ENCODE results near the gene CFHR1.
"Not testable (repeated sequence)": the region's sequence is repeated elsewhere in the genome, so short reads cannot be mapped to it uniquely, and the experiment has no call there.

The CFHR1 gene

DNA sequence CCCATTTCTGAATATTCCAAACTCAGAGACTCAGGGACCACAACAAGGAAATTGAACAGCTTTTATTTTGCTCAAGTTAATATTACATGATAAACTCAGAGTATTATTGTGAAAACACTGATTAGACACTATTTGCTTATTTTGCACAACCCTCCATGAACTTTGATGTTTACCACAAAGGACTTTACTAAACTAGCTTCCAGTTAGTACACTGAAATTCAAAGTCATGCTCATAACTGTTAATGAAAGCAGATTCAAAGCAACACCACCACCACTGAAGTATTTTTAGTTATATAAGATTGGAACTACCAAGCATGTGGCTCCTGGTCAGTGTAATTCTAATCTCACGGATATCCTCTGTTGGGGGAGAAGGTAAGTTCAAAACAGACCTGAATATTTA lies at the start of gene CFHR1:
Gene CFHR1 (plus strand): TSS at position 201 of the 400 bp plus-strand sequence. CDS start 114 bp downstream, at position 315.
- DNase-seq (ENCODE audit: low spot score): not testable (repeated sequence)

GRCh38 chr1:196769823-196770222 lies 49.7 kb upstream of the CFHR1 start:
- not testable (repeated sequence) for DNase-seq (ENCODE audit: low spot score)

DNA sequence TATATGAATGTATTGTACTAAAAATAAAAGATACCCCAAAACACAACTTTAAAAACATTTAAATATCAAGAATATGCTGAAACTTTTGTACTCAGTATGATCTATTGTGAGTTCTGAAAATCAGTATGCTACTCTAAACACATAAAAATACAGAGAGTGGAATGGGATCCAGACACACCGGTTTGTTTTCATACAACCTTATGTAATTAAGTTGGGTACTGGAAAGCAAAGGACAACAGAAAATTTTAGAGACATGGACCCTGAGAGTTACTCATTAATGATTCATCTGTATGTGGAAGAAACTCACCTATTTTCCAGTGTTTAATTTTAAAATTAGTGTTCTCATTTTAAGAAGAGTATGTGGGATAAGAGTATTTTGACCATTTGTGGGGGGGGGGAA lies 45.8 kb upstream of the CFHR1 start:
- no peak for DNase-seq (ENCODE audit: low spot score)

- DNase-seq (ENCODE audit: low spot score): no peak
Observed at GRCh38 chr1:196774175-196774574, 45.4 kb upstream of the CFHR1 start.

DNA sequence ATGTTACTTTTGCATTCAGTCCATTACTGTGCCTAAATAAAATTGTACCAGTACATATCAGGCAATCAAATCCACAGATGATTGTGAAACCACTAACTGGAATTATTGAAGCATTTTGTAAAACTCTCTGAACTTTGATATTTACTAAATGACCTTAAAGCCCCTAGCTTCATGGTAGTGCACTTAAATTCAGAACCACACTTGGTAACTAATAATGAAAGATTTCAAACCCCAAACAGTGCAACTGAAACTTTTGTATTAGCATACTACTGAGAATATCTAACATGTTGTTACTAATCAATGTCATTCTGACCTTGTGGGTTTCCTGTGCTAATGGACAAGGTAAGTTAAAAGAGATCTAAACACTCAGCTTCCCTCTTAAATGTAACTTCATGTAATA lies 44.9 kb upstream of the CFHR1 start, which contains the start of gene CFHR3:
Gene CFHR3 (plus strand): TSS at position 238 of the 400 bp plus-strand sequence. CDS start 47 bp downstream, at position 285.
- DNase-seq (ENCODE audit: low spot score): no peak

GRCh38 chr1:196777603-196778002 lies 41.9 kb upstream of the CFHR1 start:
- DNase-seq (ENCODE audit: low spot score): no peak

DNA sequence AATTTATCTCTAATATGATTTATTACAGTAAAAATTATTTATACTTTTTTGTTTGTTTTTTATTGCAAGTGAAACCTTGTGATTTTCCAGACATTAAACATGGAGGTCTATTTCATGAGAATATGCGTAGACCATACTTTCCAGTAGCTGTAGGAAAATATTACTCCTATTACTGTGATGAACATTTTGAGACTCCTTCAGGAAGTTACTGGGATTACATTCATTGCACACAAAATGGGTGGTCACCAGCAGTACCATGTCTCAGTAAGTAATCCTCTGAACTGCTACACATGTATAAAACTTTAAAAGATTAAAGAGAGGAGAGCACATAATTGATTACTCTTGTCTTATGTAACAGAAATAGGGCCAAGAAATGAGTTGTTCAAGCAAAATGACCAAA lies 40.4 kb upstream of the CFHR1 start:
- no peak for DNase-seq (ENCODE audit: low spot score)

GRCh38 chr1:196791252-196791651 lies 28.3 kb upstream of the CFHR1 start:
- DNase-seq (ENCODE audit: low spot score): not testable (repeated sequence)

DNA sequence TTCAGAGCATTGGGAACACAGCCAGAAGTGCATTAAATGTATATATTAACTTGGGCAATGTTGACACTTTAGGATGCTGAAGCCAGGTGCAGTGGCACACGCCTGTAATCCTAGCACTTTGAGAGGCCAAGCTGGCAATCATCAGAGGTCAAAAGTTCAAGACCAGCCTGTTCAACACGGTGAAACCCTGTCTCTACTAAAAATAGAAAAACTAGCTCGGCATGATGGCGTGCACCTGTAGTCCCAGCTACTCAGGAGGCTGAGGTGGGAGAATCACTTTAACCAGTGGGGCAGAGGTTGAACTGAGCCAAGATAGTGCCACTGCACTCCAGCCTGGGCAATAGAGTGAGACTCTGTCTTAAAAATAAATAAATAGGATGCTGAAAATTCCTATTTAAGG lies 25.4 kb upstream of the CFHR1 start:
- not testable (repeated sequence) for DNase-seq (ENCODE audit: low spot score)

- DNase-seq (ENCODE audit: low spot score): no peak
Observed at GRCh38 chr1:196797891-196798290, 21.6 kb upstream of the CFHR1 start.

DNA sequence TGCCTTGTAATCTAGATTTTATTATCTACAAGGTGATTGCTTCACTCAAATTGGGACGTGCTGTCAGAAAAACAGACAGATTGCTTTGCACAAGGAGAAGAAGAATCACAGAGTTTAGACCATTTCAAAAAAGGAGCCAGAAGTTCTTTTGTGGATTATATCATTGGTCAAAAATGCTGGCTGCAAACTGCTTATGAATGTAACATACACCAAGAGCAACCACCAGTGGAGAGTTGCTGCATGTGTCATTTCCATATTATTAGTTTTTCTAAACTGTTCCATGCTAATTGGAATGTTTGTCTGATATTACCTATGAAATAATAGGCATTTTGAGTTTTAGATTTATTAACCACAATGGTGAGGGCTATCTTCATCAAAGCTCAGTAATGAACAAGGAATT lies 17.6 kb upstream of the CFHR1 start:
- DNase-seq (ENCODE audit: low spot score): not testable (repeated sequence)

- DNase-seq (ENCODE audit: low spot score): no peak
Observed at GRCh38 chr1:196808529-196809235, 10.8 kb upstream of the CFHR1 start.

GRCh38 chr1:196817442-196817841 lies 2.1 kb upstream of the CFHR1 start:
- DNase-seq (ENCODE audit: low spot score): not testable (repeated sequence)

DNA sequence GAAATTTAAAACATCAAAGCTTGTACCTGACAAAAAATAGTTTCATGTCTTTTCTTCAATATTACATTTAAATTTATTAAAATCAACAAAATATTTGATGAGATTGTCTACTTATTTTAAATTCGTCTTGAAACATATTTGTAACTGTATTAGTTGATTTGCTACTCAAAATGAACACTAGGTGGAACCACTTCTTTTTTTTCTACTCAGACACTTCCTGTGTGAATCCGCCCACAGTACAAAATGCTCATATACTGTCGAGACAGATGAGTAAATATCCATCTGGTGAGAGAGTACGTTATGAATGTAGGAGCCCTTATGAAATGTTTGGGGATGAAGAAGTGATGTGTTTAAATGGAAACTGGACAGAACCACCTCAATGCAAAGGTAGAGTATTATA lies 8.3 kb downstream of the CFHR1 start:
- DNase-seq (ENCODE audit: low spot score): not testable (repeated sequence)

- DNase-seq (ENCODE audit: low spot score): not testable (repeated sequence)
Observed at GRCh38 chr1:196849613-196850492, 30.3 kb downstream of the CFHR1 start.

GRCh38 chr1:196856053-196856452 lies 36.5 kb downstream of the CFHR1 start:
- no peak for DNase-seq (ENCODE audit: low spot score)

GRCh38 chr1:196857188-196857587 lies 37.7 kb downstream of the CFHR1 start:
- no peak for DNase-seq (ENCODE audit: low spot score)

GRCh38 chr1:196858811-196859210 lies 39.3 kb downstream of the CFHR1 start:
- no peak for DNase-seq (ENCODE audit: low spot score)

DNA sequence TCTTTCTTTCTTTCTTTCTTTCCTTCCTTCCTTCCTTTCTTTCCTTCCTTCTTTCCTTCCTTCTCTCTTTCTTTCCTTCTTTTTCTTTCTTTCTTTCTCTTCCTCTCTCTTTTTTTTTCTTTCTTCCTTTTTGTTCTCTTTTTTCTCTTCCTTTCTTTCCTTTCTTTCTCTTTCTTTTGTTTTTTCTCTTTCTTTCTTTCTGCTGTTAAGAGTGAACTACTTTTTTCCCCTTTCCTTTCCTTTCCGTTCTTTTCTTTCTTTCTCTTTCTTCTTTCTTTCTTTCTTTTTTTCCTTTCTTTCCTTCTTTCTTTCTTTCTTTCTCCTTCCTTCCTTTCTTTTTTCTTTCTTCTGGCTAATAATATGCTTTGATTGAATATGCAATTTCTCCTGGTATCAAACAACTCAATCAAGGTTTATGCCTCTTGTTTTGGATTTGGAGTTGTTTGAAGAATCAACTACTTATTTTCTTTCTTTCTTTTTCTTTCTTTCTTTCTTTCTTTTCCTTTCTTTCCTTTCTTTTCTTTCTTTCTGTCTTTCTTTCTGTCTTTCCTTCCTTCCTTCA lies 40.9 kb downstream of the CFHR1 start:
- DNase-seq (ENCODE audit: low spot score): no peak

DNA sequence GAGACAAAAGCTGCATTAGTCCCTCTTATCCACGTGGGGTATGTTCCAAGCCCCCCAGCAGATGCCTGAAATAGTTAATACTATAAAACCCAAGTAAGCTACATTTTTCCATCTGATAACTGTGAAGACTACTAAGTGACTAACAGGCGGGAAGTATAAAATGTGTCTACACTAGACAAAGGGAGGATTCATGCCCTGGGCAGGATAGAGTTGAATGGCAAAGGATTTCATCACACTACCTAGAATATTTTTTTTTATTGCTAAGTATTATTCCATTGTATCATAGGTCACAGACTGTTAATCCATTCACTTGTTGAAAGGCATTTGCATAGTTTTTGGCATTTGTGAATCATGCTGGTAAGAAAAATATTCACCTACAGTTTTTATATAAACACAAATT lies 41.9 kb downstream of the CFHR1 start:
- DNase-seq (ENCODE audit: low spot score): no peak

DNA sequence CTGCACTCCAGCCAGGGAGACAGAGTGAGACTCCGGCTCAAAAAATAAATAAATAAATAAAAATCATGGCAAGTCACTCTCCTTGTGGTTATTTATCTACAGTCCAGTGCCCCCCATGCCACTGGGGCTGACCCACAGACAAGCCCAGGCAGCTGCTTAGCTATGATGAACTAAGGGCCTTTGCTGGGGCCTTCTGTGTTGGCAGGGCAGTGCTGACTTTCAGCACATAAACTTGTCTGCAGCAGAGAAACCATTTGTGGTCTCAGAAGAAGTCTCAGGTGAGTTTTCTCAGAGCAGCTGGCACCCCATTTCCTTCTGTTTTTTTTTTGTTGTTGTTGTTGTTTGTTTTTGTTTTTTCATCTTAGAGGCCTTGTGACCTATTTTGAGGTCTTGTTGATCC lies 47.4 kb downstream of the CFHR1 start:
- no peak for DNase-seq (ENCODE audit: low spot score)

GRCh38 chr1:196873385-196873784 lies 53.9 kb downstream of the CFHR1 start:
- no peak for DNase-seq (ENCODE audit: low spot score)

- no peak for DNase-seq (ENCODE audit: low spot score)
Observed at GRCh38 chr1:196875935-196876334, 56.4 kb downstream of the CFHR1 start.
